ENCODE results near the gene POLR1E.

DNA sequence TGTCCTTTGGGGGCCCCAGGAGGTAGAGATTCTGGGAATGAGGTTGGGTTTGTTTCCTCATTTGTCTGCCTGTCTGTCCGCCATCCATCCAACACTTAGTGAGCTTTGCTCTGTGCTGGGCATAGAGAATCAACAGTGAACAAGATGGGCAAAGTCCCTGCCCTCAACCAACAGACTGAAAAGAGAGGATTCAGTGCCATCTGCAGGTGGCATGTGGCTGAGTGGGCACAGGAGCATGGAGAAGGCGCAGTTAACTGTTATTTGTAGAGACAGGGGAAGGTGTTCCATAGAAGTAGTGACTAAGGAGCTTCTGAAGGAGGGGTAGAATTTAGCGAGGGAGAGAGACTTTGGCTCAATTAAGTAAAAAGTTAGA, 23.1 kb downstream of the POLR1E start:
- no peak for TF ChIP-seq EZH2 (IDR thresholded peaks at IDR 0.05; ENCODE audit: low read length)
- TF ChIP-seq, protein P1, sequence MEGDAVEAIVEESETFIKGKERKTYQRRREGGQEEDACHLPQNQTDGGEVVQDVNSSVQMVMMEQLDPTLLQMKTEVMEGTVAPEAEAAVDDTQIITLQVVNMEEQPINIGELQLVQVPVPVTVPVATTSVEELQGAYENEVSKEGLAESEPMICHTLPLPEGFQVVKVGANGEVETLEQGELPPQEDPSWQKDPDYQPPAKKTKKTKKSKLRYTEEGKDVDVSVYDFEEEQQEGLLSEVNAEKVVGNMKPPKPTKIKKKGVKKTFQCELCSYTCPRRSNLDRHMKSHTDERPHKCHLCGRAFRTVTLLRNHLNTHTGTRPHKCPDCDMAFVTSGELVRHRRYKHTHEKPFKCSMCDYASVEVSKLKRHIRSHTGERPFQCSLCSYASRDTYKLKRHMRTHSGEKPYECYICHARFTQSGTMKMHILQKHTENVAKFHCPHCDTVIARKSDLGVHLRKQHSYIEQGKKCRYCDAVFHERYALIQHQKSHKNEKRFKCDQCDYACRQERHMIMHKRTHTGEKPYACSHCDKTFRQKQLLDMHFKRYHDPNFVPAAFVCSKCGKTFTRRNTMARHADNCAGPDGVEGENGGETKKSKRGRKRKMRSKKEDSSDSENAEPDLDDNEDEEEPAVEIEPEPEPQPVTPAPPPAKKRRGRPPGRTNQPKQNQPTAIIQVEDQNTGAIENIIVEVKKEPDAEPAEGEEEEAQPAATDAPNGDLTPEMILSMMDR (optimal IDR thresholded peaks at IDR 0.05 in 1 of 3, IDR thresholded peaks at IDR 0.05 in 1 of 3, conservative IDR thresholded peaks at IDR 0.05 in 1 of 3; ENCODE audit: extremely low read depth in 1 of 3, insufficient read depth in 2 of 3, low read length in 3 of 3), result peak in 1 of 3 experiments; percentile 40

All from keratinocyte (primary cell).